Measurements from ENCODE around the gene NPAS3.

NPAS3 gene

GRCh38 chr14:33652566-33653307, 714.1 kb downstream of the NPAS3 start:
- DNase-seq = no peak

DNA sequence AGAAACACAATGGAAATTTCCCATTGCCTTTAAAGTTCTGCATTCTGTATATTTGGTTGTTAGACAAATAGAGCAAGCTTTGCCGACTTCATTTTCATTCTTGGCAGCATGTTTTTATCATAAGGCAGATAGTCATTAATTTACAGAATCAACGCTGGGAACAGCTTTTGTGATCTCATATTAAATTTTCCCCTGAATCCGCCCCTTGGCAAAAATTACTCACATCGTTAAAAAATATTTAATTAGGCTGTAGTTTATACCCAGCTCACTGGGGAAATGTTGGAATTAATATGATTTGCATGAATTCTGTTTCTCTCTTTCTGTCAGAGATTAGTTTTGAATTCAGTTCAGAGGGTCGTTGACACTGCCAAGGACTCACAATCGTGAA, 714.6 kb downstream of the NPAS3 start:
- no peak for DNase-seq

DNA sequence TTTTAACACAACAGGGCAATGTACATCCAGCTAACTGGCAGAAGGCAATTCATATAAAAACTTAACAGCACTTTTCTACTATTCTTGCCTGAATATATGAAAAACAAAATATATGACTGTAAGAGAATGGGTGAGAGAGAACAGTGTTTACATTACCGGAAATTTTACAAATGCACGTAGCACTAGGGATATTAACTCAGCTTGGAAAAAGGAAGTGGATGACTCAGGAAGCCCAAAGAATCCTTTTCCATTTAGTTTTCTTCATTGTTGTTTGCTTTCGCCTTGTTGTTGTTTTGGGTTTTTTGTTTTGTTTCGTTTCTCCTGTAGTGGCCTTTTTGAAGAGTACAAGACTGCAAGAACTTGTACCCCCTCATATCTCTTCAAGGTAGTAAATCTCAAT, 716.7 kb downstream of the NPAS3 start:
- no peak for DNase-seq

- DNase-seq = no peak
Measured at GRCh38 chr14:33657476-33657875, 718.8 kb downstream of the NPAS3 start.

DNA sequence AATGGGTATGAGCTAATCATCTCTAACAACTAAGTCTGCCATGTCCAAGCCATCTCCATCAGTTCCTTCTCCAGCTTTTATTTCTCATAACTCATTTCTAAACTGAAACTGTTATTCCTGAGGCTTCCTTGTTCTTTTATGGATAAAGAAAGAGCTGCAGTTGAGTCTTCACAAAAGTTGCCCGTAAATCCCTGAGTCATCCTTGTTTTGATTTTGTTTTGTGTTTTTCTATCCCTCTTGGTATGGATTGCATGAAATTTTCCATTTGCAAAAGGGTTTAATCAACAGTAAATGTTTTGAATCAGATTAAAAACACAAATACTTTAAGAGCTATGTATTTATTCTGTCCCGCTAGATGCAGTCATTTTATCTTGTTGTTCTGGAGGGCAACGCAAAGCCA, 721.6 kb downstream of the NPAS3 start:
- no peak for DNase-seq

- no peak for DNase-seq
Measured at GRCh38 chr14:33661101-33661500, 722.4 kb downstream of the NPAS3 start.

GRCh38 chr14:33668066-33668465, 729.4 kb downstream of the NPAS3 start:
- no peak for DNase-seq

DNA sequence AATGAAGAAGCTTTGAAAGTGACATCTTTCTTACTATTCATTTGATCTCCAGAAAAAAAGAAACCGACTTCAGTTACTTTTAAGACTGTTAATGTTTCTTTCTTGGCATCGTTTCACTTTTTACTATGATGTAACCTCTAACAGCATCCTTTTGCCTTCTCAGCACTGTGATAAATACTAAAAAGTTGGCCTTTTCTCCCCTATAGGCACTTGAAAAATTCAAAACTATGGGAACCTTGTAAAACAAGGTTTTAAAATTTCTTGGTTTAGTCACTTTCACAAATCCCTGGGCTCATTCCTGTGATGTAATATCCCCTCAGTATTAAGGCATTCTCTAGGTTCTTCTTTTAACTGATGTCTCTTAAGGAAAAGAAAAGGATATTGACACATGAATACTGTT, 730.4 kb downstream of the NPAS3 start:
- no peak for DNase-seq

DNA sequence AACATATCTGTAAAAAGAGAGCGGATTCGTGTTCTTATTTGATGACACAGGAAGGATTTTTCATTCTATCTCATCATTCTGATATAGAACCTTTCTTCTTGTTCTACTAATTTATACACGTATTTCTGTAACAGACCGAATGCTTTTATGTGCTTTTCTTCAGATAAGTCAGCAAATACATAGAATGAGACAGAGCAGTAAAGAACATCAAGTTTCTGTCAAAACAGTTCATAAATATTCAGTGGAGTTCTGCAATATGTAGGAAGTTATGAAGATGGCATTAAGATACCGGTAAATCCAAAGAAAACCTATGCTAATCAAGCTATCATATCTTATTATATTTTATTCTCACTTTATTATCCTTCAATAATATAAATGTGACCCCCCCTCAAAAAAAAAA, 731.6 kb downstream of the NPAS3 start:
- DNase-seq = no peak

DNA sequence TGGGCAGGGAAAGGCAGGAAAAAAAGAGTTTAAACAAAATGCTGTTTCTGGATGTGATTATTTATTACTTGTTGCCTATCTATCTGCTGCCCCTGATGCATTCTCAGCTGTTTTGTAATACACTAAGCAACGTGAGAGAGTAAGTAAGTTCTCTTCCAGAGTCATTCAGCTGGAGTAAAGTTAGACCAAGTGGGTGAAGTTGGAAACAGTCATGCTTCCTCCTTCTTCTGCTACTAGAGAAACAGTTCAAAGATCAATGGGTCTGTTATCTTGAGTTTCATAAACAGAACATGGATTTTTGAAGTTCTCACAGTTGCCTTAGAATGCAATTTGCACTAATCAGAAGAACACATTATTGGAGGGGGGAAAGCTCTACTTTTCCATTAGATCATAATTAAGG, 732.9 kb downstream of the NPAS3 start:
- no peak for DNase-seq

DNA sequence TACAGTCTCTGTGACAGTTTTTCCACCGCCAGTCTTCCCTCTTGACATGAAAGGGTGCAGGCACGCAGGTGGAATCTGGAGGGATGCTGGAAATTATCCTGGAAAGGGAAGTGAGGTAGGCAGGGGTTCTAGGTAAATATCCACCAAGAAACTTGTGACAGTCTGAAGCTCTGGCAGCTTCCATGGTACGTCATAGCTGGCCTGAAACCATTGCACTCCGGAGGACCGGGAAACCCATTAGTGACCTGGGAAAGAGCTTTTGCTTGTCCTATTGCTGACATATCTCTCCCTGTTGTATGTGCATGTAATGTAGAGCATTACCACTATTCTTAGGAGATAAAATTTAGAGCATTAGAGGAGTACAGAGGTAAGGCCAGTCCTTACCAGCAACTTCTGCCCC, 736.2 kb downstream of the NPAS3 start:
- DNase-seq = no peak

DNA sequence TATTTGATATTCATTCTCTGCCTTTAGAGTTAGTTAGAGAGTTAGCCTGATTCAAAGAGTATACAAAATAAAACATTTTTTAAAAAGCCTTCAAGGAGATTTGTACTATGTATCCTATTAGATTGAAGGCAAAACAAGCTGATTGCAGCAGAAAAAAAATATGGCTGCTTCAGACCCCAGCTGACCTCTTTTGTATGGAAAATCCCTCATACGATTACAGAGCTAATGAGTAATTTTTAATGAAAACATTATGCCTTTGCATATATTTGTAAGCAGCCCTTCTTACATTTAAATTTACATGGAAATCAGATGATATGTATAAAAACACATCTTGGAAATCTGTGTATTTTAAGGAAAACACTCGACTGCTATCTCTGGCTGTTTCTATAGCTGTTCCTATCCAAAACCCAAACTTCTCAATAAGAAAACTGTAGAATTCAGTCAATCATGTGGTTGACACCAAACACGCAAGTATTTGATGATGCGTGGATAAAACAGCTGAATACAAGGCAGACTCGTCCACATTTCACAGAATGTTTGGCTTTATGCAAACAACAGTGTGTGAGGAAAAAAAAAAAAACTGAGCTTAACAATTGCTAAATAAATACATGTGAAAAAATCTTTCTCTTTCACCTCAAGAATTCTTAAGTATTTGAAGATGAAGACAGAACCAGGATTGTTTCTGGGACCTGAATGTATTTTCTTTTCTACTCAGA, 736.9 kb downstream of the NPAS3 start:
- no peak for DNase-seq

- DNase-seq = no peak
Measured at GRCh38 chr14:33676135-33676566, 737.5 kb downstream of the NPAS3 start.

- DNase-seq = no peak
Measured at GRCh38 chr14:33676891-33677290, 738.2 kb downstream of the NPAS3 start.

DNA sequence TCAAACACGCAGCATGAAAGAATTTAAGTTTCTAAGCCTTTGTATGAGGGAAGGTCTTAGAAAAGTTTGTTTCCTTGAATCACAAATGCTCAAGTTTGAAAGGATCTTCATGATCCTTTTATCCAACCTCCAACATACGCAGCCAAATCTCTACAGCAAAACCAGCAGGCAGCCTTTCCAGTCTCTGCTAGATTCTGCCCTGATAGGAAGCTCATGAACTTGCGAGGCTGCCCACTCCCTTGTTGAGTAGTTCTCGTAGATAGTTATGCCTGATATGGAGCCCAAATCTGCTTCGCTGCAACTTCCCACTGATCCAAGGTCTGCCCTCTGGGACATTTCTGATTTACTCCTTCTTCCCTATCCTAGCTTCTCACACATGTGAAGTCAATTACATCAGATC, 739.3 kb downstream of the NPAS3 start:
- no peak for DNase-seq

DNA sequence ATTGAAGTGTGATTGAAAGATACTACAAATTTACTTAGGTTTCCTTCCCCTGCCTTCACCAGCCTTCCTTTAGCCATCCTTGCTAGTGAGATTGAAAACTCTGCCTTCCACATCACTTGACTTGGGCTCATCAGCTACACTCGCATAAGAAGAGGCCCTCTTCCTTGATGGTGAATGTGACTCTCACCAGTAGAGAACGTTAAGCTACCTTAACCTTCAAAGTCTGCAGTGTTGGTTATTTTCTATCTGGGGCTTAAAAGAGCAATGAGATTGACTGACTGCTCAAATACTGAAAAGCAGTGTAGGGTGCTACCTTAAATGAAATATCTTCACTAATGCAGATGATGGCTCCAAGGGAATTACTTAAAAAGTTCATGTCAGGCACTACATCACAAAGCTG, 740.3 kb downstream of the NPAS3 start:
- no peak for DNase-seq

- no peak for DNase-seq
Measured at GRCh38 chr14:33679461-33680225, 741.0 kb downstream of the NPAS3 start.

DNA sequence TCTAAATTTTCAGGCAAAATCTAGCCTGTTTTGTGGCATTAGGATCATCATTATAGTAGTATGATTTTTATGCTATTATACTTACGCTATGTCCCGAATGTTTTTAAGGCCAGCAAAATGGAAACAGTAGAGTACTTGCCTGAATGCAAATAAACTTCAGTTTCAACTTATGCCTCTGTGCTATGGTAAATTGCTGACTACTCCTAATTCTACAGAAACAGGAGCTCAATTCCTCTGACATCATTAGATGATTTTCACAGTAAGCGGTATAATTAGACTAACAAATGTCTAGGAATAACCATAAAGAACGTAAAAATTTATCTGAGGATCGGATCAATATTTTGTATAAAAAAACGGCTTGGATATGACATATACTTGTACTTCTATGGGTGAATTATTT, 742.2 kb downstream of the NPAS3 start:
- DNase-seq = no peak

DNA sequence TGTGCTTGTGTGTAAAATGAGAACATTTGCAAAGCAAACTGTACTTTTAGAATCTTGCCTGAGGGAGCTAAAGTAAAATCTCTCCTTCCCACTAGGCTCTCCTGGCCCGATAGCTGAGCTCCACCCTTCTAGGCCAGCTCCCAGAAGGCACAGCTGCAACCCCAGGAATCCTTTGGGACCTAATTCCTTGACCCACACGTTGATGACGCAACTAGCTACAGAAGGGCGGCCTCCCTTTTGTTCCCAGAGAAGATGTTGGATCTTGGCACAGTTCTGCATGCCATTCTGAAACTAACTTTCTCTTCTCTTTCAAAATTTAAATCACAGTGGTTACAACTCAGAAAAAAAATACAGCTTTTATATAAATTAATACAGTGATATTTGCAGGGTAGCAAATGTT, 744.1 kb downstream of the NPAS3 start:
- DNase-seq = no peak

- no peak for DNase-seq
Measured at GRCh38 chr14:33685026-33685425, 746.3 kb downstream of the NPAS3 start.

- DNase-seq = no peak
Measured at GRCh38 chr14:33685698-33686097, 747.0 kb downstream of the NPAS3 start.

GRCh38 chr14:33686218-33686617, 747.5 kb downstream of the NPAS3 start:
- no peak for DNase-seq

- DNase-seq = no peak
Measured at GRCh38 chr14:33686856-33687255, 748.2 kb downstream of the NPAS3 start.

DNA sequence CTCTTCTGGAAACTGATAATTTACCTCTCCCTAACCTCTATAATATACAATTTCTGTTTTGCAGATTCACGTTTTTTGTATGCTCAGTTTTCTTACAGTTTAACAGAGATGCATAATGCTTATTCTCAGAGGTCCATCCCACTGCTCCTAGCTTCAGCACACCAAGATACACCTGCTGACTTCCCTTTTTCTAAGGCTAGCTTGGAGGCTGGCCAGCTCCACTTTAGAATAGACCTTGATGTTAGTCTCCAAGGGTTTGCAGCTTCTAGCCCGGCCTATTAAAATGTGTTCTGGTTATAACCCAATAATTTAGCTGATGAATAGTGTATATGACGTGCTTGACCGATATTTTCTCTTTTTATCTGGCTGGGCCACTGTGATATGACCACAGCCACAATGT, 751.0 kb downstream of the NPAS3 start:
- DNase-seq = no peak

Measured in stimulated activated CD4-positive, alpha-beta T cell treated with anti-CD3 and anti-CD28 coated beads, Interleukin-4, amount 100 ng/mL, for 4 hours (primary cell).